ENCODE measurements around the gene ECM2. TPM values are rescaled to one million over a fixed set of nuclear protein-coding genes. Genes with fewer than 3 reads are reported as not detected.

Gene ECM2
- total RNA-seq, 2 donors from 2014 or later, result 1.8 to 3.2 TPM

DNA sequence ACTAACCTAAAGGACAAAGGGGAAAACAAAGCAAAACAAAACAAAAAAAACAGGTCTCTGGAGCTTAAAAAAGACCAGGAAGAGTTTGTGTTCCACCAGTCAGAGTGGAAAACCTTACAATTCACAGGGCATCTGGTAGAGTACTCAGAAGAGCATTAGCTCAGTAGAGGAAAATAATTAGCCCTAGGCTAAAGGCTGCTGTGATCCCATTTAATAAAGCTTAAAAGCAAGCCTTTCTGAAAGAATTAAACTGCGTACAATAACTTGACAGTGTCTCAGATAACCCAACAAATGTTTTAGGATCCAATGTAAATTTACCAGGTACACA is 7.3 kb downstream of the ECM2 start:
- H3K4me3 ChIP-seq (ENCODE audit: low read length), result no peak overlapping the region
- no peak overlapping the region for H3K27ac ChIP-seq (ENCODE audit: low read depth, low read length)
- H3K27me3 ChIP-seq (ENCODE audit: control insufficient read depth, insufficient read depth, low read length, poor library complexity, severe bottlenecking), result no peaks in the 10 kb centered on the region
- no peaks in the 10 kb centered on the region for H3K36me3 ChIP-seq (ENCODE audit: control insufficient read depth, insufficient read depth, low read length)
- no peaks in the 10 kb centered on the region for H3K9me3 ChIP-seq (ENCODE audit: control insufficient read depth, low read length)
- H3K4me1 ChIP-seq (ENCODE audit: control insufficient read depth, insufficient read depth, low read length), result no peaks in the 10 kb centered on the region
- no peak for DNase-seq
- no peak overlapping the region for H3K4me3 Mint-ChIP-seq
- WGBS, 2 experiments (ENCODE audit: insufficient coverage in 1 of 2, insufficient read length in 1 of 2), result 97% methylated on average over 1 of the region's 1 CpG; no CpG with 5 or more reads in 1 of the 2 experiments
- H3K27me3 Mint-ChIP-seq (ENCODE audit: insufficient read depth), result no peaks in the 10 kb centered on the region
- no peaks in the 10 kb centered on the region for H3K36me3 Mint-ChIP-seq (ENCODE audit: low read depth)
- TF ChIP-seq, protein P1, sequence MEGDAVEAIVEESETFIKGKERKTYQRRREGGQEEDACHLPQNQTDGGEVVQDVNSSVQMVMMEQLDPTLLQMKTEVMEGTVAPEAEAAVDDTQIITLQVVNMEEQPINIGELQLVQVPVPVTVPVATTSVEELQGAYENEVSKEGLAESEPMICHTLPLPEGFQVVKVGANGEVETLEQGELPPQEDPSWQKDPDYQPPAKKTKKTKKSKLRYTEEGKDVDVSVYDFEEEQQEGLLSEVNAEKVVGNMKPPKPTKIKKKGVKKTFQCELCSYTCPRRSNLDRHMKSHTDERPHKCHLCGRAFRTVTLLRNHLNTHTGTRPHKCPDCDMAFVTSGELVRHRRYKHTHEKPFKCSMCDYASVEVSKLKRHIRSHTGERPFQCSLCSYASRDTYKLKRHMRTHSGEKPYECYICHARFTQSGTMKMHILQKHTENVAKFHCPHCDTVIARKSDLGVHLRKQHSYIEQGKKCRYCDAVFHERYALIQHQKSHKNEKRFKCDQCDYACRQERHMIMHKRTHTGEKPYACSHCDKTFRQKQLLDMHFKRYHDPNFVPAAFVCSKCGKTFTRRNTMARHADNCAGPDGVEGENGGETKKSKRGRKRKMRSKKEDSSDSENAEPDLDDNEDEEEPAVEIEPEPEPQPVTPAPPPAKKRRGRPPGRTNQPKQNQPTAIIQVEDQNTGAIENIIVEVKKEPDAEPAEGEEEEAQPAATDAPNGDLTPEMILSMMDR (conservative IDR thresholded peaks at IDR 0.05), result no peak
- H3K4me1 Mint-ChIP-seq, result peaks cover 11% of the 10 kb centered on the region
- H3K9ac ChIP-seq (ENCODE audit: extremely low read depth, low read length, poor library complexity, severe bottlenecking), result no peak overlapping the region
- H3K27ac Mint-ChIP-seq, result no peak overlapping the region
- H3K9me3 Mint-ChIP-seq, result no peaks in the 10 kb centered on the region

DNA sequence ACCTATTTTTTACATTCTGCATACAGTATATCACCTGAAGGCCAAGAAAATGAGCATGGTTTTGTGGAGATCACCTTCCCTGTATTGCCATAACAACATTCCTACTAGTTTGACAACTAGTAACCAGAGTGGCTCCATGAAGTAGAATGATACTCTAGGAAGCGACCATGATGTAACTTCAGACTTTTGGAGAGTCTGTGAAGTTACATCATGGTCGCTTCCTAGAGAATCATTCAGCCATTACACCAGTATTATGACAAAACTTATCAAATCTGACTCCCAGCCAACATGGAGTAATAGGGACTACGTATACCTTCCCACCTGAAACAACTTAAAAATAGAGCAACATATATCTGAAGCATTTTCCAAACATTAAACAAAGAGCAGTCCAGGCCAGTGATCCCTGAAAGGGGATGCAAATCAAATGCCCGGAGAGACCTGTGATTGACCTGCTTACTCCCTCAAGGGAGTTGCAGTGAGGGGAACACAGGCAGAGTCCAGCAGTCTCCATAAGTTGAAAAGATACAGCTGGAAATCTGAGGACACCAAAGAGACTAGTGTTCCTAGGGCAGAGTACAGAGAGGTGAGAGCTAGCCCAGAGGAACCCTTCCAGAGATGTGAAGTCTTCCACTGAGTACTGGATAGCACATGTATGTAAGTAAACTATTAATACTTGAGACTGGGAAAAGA is 7.8 kb downstream of the ECM2 start:
- TF ChIP-seq, protein P1 (conservative IDR thresholded peaks at IDR 0.05), result no peak
- Mint-ChIP-seq H3K27ac (no peak overlapping the region), H3K27me3 (ENCODE audit: insufficient read depth) (no peaks in the 10 kb centered on the region), H3K36me3 (ENCODE audit: low read depth) (no peaks in the 10 kb centered on the region), H3K4me1 (peaks cover 8% of the 10 kb centered on the region), H3K9me3 (no peaks in the 10 kb centered on the region), H3K4me3 (no peak overlapping the region)
- no peaks in the 10 kb centered on the region for H3K36me3 ChIP-seq (ENCODE audit: control insufficient read depth, insufficient read depth, low read length)
- 89 to 100% methylated on average over 2 to 4 of the region's 4 CpGs for WGBS, 2 experiments (ENCODE audit: insufficient coverage in 1 of 2, insufficient read length in 1 of 2)
- H3K9ac ChIP-seq (ENCODE audit: extremely low read depth, low read length, poor library complexity, severe bottlenecking), result no peak overlapping the region
- no peak overlapping the region for H3K27ac ChIP-seq (ENCODE audit: low read depth, low read length)
- H3K4me3 ChIP-seq (ENCODE audit: low read length), result no peak overlapping the region
- H3K27me3 ChIP-seq (ENCODE audit: control insufficient read depth, insufficient read depth, low read length, poor library complexity, severe bottlenecking), result no peaks in the 10 kb centered on the region
- H3K4me1 ChIP-seq (ENCODE audit: control insufficient read depth, insufficient read depth, low read length), result peaks cover 3% of the 10 kb centered on the region
- no peak for DNase-seq
- H3K9me3 ChIP-seq (ENCODE audit: control insufficient read depth, low read length), result no peaks in the 10 kb centered on the region

DNA sequence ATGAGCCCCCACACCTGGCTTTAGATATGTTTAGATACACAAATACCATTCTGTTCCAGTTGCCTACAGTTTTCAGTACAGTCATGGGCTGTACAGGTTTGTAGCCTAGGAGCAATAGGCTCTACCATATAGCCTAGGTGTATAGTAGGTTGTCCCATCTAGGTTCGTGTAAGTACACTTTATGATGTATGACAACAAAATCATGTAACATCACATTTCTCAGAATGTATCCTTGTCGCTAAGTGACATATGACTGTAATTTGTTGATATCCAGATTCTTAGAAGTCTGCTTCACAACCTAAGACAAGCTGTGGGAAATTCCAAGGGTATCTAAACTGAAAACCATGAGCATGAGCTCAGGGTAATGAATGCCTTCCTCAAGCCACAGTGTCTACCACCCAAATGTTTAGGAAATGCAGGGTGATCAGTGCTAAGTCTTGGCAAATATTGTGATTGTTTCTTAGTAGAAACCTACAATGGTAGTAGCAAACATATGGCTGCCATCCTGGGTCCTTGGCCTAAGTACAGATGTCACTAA is 8.4 kb downstream of the ECM2 start:
- Mint-ChIP-seq H3K4me3 (no peak overlapping the region), H3K27me3 (ENCODE audit: insufficient read depth) (no peaks in the 10 kb centered on the region), H3K27ac (no peak overlapping the region), H3K36me3 (ENCODE audit: low read depth) (peaks cover 1% of the 10 kb centered on the region), H3K4me1 (peaks cover 10% of the 10 kb centered on the region), H3K9me3 (peaks cover 1% of the 10 kb centered on the region)
- H3K9ac ChIP-seq (ENCODE audit: extremely low read depth, low read length, poor library complexity, severe bottlenecking), result no peak overlapping the region
- TF ChIP-seq, protein P1 (conservative IDR thresholded peaks at IDR 0.05), result no peak
- no peak overlapping the region for H3K27ac ChIP-seq (ENCODE audit: low read depth, low read length)
- H3K9me3 ChIP-seq (ENCODE audit: control insufficient read depth, low read length), result no peaks in the 10 kb centered on the region
- 80 to 94% methylated on average over 1 to 2 of the region's 2 CpGs for WGBS, 2 experiments (ENCODE audit: insufficient coverage in 1 of 2, insufficient read length in 1 of 2)
- H3K4me3 ChIP-seq (ENCODE audit: low read length), result no peak overlapping the region
- H3K4me1 ChIP-seq (ENCODE audit: control insufficient read depth, insufficient read depth, low read length), result peaks cover 3% of the 10 kb centered on the region
- no peak for DNase-seq
- H3K27me3 ChIP-seq (ENCODE audit: control insufficient read depth, insufficient read depth, low read length, poor library complexity, severe bottlenecking), result no peaks in the 10 kb centered on the region
- no peaks in the 10 kb centered on the region for H3K36me3 ChIP-seq (ENCODE audit: control insufficient read depth, insufficient read depth, low read length)
